HG03565 (cell line): ENCODE results near the gene MRPS35.

Source experiments
- ATAC-seq: cut with Tn5 transposase; IDR thresholded peaks from one replicate; pipeline ENCODE4 v1.9.1; 2021; ENCODE audit warnings: mild to moderate bottlenecking, moderate library complexity; ENCODE audit not compliant: unreplicated experiment

MRPS35 gene

GRCh38 chr12:27710592-27711316, at the start of gene MRPS35:
MRPS35 (plus strand) TSS chr12:27710832; CDS start chr12:27710844, 12 bp downstream.
- ATAC-seq: peak; percentile 87

GRCh38 chr12:27665704-27666103, 44.9 kb upstream of the MRPS35 start:
- no peak for ATAC-seq

GRCh38 chr12:27666510-27666909, 44.1 kb upstream of the MRPS35 start:
- ATAC-seq: no peak

GRCh38 chr12:27667540-27667939, 43.1 kb upstream of the MRPS35 start:
- ATAC-seq: no peak

GRCh38 chr12:27672051-27672450, 38.6 kb upstream of the MRPS35 start:
- ATAC-seq: no peak

- ATAC-seq: no peak
Observed at GRCh38 chr12:27672643-27673042, 38.0 kb upstream of the MRPS35 start.

- no peak for ATAC-seq
Observed at GRCh38 chr12:27673101-27673718, 37.4 kb upstream of the MRPS35 start.

- ATAC-seq: no peak
Observed at GRCh38 chr12:27674989-27675388, 35.6 kb upstream of the MRPS35 start.

- no peak for ATAC-seq
Observed at GRCh38 chr12:27680619-27681018, 30.0 kb upstream of the MRPS35 start.

- no peak for ATAC-seq
Observed at GRCh38 chr12:27682534-27682933, 28.1 kb upstream of the MRPS35 start.

- ATAC-seq: no peak
Observed at GRCh38 chr12:27685274-27685673, 25.4 kb upstream of the MRPS35 start.

GRCh38 chr12:27686147-27686546, 24.5 kb upstream of the MRPS35 start:
- no peak for ATAC-seq

GRCh38 chr12:27688671-27689070, 22.0 kb upstream of the MRPS35 start:
- no peak for ATAC-seq

GRCh38 chr12:27689558-27690180, 21.0 kb upstream of the MRPS35 start:
- no peak for ATAC-seq

- no peak for ATAC-seq
Observed at GRCh38 chr12:27693403-27693802, 17.2 kb upstream of the MRPS35 start.

GRCh38 chr12:27695556-27696292, 14.9 kb upstream of the MRPS35 start:
- no peak for ATAC-seq

GRCh38 chr12:27696293-27696652, 14.4 kb upstream of the MRPS35 start, which contains the start of gene REP15:
REP15 (plus strand) TSS chr12:27696447; CDS start chr12:27696563, 116 bp downstream.
- no peak for ATAC-seq

GRCh38 chr12:27696864-27697564, 13.6 kb upstream of the MRPS35 start:
- ATAC-seq: no peak

- peak; percentile 90 for ATAC-seq
Observed at GRCh38 chr12:27703720-27704452, 6.7 kb upstream of the MRPS35 start.

- ATAC-seq: no peak
Observed at GRCh38 chr12:27705263-27705662, 5.4 kb upstream of the MRPS35 start.
